Calu3 (cell line): ENCODE results near the gene KIRREL1. TPM values are rescaled to one million over a fixed set of nuclear protein-coding genes. Genes with fewer than 3 reads are reported as not detected.

Source experiments
- BruUV-seq: library from RNA; stranded (reverse); fragments of 400-500 nt; replicated peaks from 2 replicates; lab custom pipeline; 2021; lab: Mats Ljungman, UMichigan
- CTCF ChIA-PET: fragments of 300-600 bp; sonication (Branson Sonifier 250); formaldehyde crosslinking; loops from one replicate; lab custom pipeline; 2022; ENCODE audit warnings: antibody characterized with exemption; lab: Charles Lee
- DNase-seq: peaks from one replicate; pipeline ENCODE4 v3.0.0; 2022
- H3K27ac Mint-ChIP-seq: one replicate; pipeline ENCODE4 v1.8.0; 2022; ENCODE audit warnings: mixed read lengths; ENCODE audit not compliant: unreplicated experiment
- H3K27me3 Mint-ChIP-seq: one replicate; pipeline ENCODE4 v1.8.0; 2022; ENCODE audit warnings: mixed read lengths; ENCODE audit not compliant: unreplicated experiment
- H3K36me3 Mint-ChIP-seq: one replicate; pipeline ENCODE4 v1.8.0; 2022; ENCODE audit warnings: mild to moderate bottlenecking, moderate library complexity, mixed read lengths; ENCODE audit not compliant: insufficient read depth, unreplicated experiment
- H3K4me1 Mint-ChIP-seq: one replicate; pipeline ENCODE4 v1.8.0; 2022; ENCODE audit warnings: mild to moderate bottlenecking, low read depth, mixed read lengths; ENCODE audit not compliant: unreplicated experiment
- H3K4me3 Mint-ChIP-seq: one replicate; pipeline ENCODE4 v1.8.0; 2022; ENCODE audit warnings: mild to moderate bottlenecking, low read depth, moderate library complexity, mixed read lengths; ENCODE audit not compliant: unreplicated experiment
- H3K9me3 Mint-ChIP-seq: one replicate; pipeline ENCODE4 v1.8.0; 2022; ENCODE audit warnings: low read depth, mixed read lengths; ENCODE audit not compliant: unreplicated experiment
- CTCF ChIP-seq: fragments of 200-600 bp; IDR thresholded peaks from one replicate; pipeline ENCODE4 v1.8.0; 2022; ENCODE audit warnings: antibody characterized with exemption; ENCODE audit not compliant: unreplicated experiment
- intact Hi-C: fragments of 100-400 bp; cut with micrococcal nuclease; formaldehyde crosslinking; loops from one replicate; pipeline ENCODE4 v1.10.0; 2022; ENCODE audit not compliant: unreplicated experiment
- total RNA-seq: library from RNA; stranded (reverse); gene quantifications from 2 replicates; pipeline ENCODE4 v1.2.3, GENCODE V29; 2022

Gene KIRREL1
- total RNA-seq, 1 experiment from 2014 or later: 31.4 TPM

GRCh38 chr1:158059984-158060383, 66.5 kb downstream of the KIRREL1 start:
- Mint-ChIP-seq H3K36me3 (no peaks in the 10 kb centered on the region), H3K4me3 (no peak overlapping the region), H3K4me1 (no peaks in the 10 kb centered on the region), H3K9me3 (no peaks in the 10 kb centered on the region), H3K27ac (no peak overlapping the region), H3K27me3 (no peaks in the 10 kb centered on the region)
- no peak for DNase-seq
- no peak for TF ChIP-seq CTCF
- BruUV-seq: no TSS peak
- intact Hi-C loops: no loop called here
- CTCF ChIA-PET: no interaction called here

GRCh38 chr1:158062174-158062573, 68.7 kb downstream of the KIRREL1 start:
- Mint-ChIP-seq H3K36me3 (no peaks in the 10 kb centered on the region), H3K27me3 (no peaks in the 10 kb centered on the region), H3K4me3 (no peak overlapping the region), H3K27ac (no peak overlapping the region), H3K4me1 (peaks cover 10% of the 10 kb centered on the region), H3K9me3 (no peaks in the 10 kb centered on the region)
- intact Hi-C loops: no loop called here
- DNase-seq: no peak
- no peak for TF ChIP-seq CTCF
- no TSS peak for BruUV-seq
- CTCF ChIA-PET: no interaction called here

- H3K9me3 Mint-ChIP-seq: no peaks in the 10 kb centered on the region
- intact Hi-C loops: no loop called here
- DNase-seq: no peak
- no peaks in the 10 kb centered on the region for H3K36me3 Mint-ChIP-seq
- H3K4me1 Mint-ChIP-seq: peaks cover 19% of the 10 kb centered on the region
- TF ChIP-seq CTCF: no peak
- BruUV-seq: no TSS peak
- CTCF ChIA-PET: no interaction called here
- H3K27ac Mint-ChIP-seq: no peak overlapping the region
- no peaks in the 10 kb centered on the region for H3K27me3 Mint-ChIP-seq
- H3K4me3 Mint-ChIP-seq: no peak overlapping the region
Observed at GRCh38 chr1:158067662-158068061, 74.2 kb downstream of the KIRREL1 start.

- peaks cover 19% of the 10 kb centered on the region for H3K4me1 Mint-ChIP-seq
- no peaks in the 10 kb centered on the region for H3K9me3 Mint-ChIP-seq
- CTCF ChIA-PET: no interaction called here
- no peaks in the 10 kb centered on the region for H3K27me3 Mint-ChIP-seq
- DNase-seq: no peak
- no peaks in the 10 kb centered on the region for H3K36me3 Mint-ChIP-seq
- H3K4me3 Mint-ChIP-seq: no peak overlapping the region
- H3K27ac Mint-ChIP-seq: no peak overlapping the region
- no TSS peak for BruUV-seq
- intact Hi-C loops: no loop called here
- no peak for TF ChIP-seq CTCF
Observed at GRCh38 chr1:158068918-158069317, 75.5 kb downstream of the KIRREL1 start.
